Hepatocyte (in vitro differentiated cells): Measurements from ENCODE around the gene DGKD. TPM values are rescaled to one million over a fixed set of nuclear protein-coding genes. Genes with fewer than 3 reads are reported as not detected.

Experiments used
- DNase-seq: peaks from one replicate; pipeline ENCODE4 v3.0.0-alpha.2; 2016; ENCODE audit warnings: low spot score
- H2AFZ ChIP-seq: fragments of 200-600 bp; sonication (generic); 2 replicates; pipeline ENCODE4 v1.6.0; 2016; ENCODE audit warnings: antibody characterized with exemption, mild to moderate bottlenecking
- H3K27ac ChIP-seq: fragments of 200-600 bp; sonication (generic); 2 replicates; pipeline ENCODE4 v1.5.1; 2016; ENCODE audit warnings: mild to moderate bottlenecking
- H3K27me3 ChIP-seq: fragments of 200-600 bp; sonication (generic); 2 replicates; pipeline ENCODE4 v1.6.1; 2016
- H3K36me3 ChIP-seq: fragments of 200-600 bp; sonication (generic); replicated peaks from 2 replicates; pipeline ENCODE4 v1.5.1; 2016; ENCODE audit warnings: low read depth; ENCODE audit not compliant: insufficient read depth
- H3K4me1 ChIP-seq: fragments of 200-600 bp; sonication (generic); 2 replicates; pipeline ENCODE4 v1.5.1; 2016; ENCODE audit warnings: mild to moderate bottlenecking, moderate library complexity; ENCODE audit not compliant: insufficient read depth
- H3K4me2 ChIP-seq: fragments of 200-600 bp; sonication (generic); 2 replicates; pipeline ENCODE4 v1.6.0; 2016
- H3K4me3 ChIP-seq: fragments of 200-600 bp; sonication (generic); 2 replicates; pipeline ENCODE4 v1.5.1; 2016; ENCODE audit warnings: mild to moderate bottlenecking
- H3K79me2 ChIP-seq: fragments of 200-600 bp; sonication (generic); 2 replicates; pipeline ENCODE4 v1.6.0; 2017; ENCODE audit warnings: mild to moderate bottlenecking
- H3K9me2 ChIP-seq: fragments of 200-600 bp; sonication (generic); replicated peaks from 2 replicates; pipeline ENCODE4 v1.6.0; 2017; ENCODE audit warnings: mild to moderate bottlenecking; ENCODE audit not compliant: insufficient read depth
- H3K9me3 ChIP-seq: fragments of 200-600 bp; sonication (generic); 2 replicates; pipeline ENCODE4 v1.5.1; 2016; ENCODE audit warnings: low read depth, mild to moderate bottlenecking
- H4K20me1 ChIP-seq: fragments of 200-600 bp; sonication (generic); 2 replicates; pipeline ENCODE4 v1.6.0; 2016; ENCODE audit warnings: mild to moderate bottlenecking; ENCODE audit not compliant: insufficient read depth, poor library complexity, severe bottlenecking
- EZH2 ChIP-seq: fragments of 200-600 bp; sonication (generic); IDR thresholded peaks from 2 replicates; pipeline ENCODE4 v1.6.1; 2016; ENCODE audit warnings: antibody characterized with exemption, mild to moderate bottlenecking, borderline replicate concordance
- EZH2phosphoT487 ChIP-seq: fragments of 200-600 bp; sonication (generic); IDR thresholded peaks from one replicate; pipeline ENCODE4 v1.6.1; 2018; ENCODE audit warnings: antibody characterized with exemption, mild to moderate bottlenecking, low read depth, moderate library complexity; ENCODE audit not compliant: unreplicated experiment, severe bottlenecking
- WGBS: methylation state at CpG from one replicate; pipeline ENCODE4 v1.1.6; 2016; ENCODE audit warnings: low lambda C conversion rate; ENCODE audit errors: missing lambda C conversion rate; 5-methylcytosine and 5-hydroxymethylcytosine counted together
- polyA plus RNA-seq: library from polyadenylated mRNA; unstranded; fragments of >200 nt; fragmentation: Nextera tagmentation; extraction: Ambion mirVana; gene quantifications from 2 replicates; pipeline ENCODE4 v1.2.1, GENCODE V29; 2016
- total RNA-seq: library from RNA; depleted of rRNA; stranded (reverse); fragments of >200 nt; gene quantifications from 2 replicates; pipeline ENCODE4 v1.2.3, GENCODE V29; 2014
- TF ChIP-seq, protein P1 (sequence below): fragments of 200-600 bp; sonication (generic); IDR thresholded peaks from 2 replicates; pipeline ENCODE4 v1.5.1; 2016; ENCODE audit warnings: antibody characterized with exemption, mild to moderate bottlenecking; ENCODE audit not compliant: poor library complexity

Gene DGKD
- total and polyA plus RNA-seq, 2 experiments from 2014 or later = 14.2 to 14.3 TPM

DNA sequence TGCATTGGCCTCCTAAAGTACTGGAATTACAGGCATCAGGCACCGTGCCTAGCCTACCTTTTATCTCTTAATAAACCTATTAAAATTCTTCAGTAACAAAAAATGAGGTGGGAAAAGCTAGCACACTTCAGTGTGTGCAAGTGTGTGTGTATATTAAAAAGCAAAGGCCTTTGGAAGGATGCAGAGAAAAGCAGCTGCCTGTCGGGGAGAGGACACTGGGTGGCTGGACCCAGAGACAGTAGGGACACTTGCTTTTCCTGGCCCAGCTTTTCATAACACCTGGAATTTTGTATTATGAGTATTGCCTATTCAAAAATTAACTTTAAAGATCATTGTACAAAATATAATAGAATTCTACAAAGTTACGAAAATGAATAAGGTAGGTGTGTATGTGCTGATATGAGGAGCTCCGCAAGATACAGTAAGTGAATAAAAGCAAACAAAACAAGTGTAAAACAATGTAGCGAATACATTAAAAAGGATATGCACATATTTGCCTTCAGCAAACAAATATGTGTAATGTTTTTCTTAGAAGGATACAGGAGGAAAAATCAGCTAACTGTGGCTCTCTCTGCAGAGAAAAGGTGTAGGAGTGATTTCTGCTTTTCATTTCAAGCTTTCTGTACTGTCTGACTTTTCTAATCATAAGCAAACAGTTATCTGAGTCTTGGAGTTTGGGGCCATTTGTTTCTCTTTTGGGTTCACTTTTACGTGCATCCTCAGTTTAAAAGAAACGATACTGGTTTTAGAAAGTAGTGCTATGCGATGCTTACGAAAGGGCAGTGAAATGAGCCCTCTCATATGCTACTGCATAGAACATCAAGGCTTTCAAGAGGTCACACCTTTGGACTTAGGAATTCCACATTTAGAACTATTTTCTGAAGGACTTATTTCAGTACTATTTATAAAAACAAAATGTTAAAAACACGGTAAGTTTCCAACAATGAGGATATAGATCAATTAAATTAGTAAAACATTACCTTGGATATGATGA, 141.5 kb downstream of the DGKD start:
- 85% methylated on average over 10 of the region's 10 CpGs for whole genome bisulfite sequencing
- Histone ChIP-seq H3K27me3 (no peaks in the 10 kb centered on the region), H4K20me1 (no peaks in the 10 kb centered on the region), H3K27ac (no peak overlapping the region), H3K4me2 (no peak overlapping the region), H3K9me3 (no peaks in the 10 kb centered on the region), H3K36me3 (no peaks in the 10 kb centered on the region), H3K4me1 (no peaks in the 10 kb centered on the region), H3K9me2 (no peaks in the 10 kb centered on the region), H2AFZ (no peak overlapping the region), H3K79me2 (no peaks in the 10 kb centered on the region), H3K4me3 (no peak overlapping the region)
- TF ChIP-seq EZH2phosphoT487 = no peak
- TF ChIP-seq, protein P1, sequence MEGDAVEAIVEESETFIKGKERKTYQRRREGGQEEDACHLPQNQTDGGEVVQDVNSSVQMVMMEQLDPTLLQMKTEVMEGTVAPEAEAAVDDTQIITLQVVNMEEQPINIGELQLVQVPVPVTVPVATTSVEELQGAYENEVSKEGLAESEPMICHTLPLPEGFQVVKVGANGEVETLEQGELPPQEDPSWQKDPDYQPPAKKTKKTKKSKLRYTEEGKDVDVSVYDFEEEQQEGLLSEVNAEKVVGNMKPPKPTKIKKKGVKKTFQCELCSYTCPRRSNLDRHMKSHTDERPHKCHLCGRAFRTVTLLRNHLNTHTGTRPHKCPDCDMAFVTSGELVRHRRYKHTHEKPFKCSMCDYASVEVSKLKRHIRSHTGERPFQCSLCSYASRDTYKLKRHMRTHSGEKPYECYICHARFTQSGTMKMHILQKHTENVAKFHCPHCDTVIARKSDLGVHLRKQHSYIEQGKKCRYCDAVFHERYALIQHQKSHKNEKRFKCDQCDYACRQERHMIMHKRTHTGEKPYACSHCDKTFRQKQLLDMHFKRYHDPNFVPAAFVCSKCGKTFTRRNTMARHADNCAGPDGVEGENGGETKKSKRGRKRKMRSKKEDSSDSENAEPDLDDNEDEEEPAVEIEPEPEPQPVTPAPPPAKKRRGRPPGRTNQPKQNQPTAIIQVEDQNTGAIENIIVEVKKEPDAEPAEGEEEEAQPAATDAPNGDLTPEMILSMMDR = no peak
- TF ChIP-seq EZH2 = no peak
- no peak for DNase-seq

DNA sequence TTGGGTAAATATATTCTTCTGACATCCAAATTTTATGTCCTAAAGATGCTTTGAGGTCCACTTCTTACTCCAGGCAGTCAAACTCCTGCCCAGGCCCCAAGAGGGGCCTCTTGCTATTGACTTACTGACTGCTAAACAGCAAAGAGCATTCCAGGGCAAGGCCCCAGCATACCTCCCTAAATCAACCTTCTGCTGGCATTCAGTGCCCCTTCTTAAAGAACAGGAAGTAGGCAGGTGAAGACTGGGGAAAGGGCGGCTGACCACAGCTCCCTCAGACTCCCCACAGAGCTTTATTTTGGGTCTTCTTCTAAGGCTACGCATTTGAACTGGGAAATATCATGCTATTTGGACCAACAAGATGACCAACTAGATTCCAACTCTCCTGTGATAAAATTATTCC, 143.4 kb downstream of the DGKD start:
- WGBS = 100% methylated on average over 2 of the region's 2 CpGs
- Histone ChIP-seq H2AFZ (no peak overlapping the region), H3K4me2 (no peak overlapping the region), H3K4me3 (no peak overlapping the region), H3K79me2 (no peaks in the 10 kb centered on the region), H3K4me1 (no peaks in the 10 kb centered on the region), H3K27me3 (no peaks in the 10 kb centered on the region), H4K20me1 (no peaks in the 10 kb centered on the region), H3K27ac (no peak overlapping the region), H3K36me3 (no peaks in the 10 kb centered on the region), H3K9me2 (no peaks in the 10 kb centered on the region), H3K9me3 (no peaks in the 10 kb centered on the region)
- no peak for DNase-seq
- no peak for TF ChIP-seq EZH2phosphoT487
- TF ChIP-seq, protein P1 = no peak
- TF ChIP-seq EZH2 = no peak

DNA sequence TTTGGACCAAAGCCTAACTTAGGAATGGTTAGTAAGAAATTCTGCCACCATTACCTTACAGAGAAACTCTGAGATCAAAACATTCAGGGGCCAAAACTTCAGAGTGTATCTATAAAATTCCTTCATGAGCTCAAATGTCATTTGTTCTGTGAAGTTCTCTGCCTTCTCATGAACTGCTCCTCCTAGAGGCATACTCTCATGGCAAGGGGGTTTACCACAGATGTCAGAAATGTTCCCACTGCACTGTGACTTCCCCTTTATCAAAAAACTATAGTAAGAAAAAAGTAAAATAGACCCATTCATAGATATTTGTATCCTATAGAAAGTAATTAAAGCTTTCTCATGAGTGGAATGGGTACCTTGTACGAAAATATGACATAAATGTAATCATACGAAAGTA, 143.8 kb downstream of the DGKD start:
- Histone ChIP-seq H3K27me3 (no peaks in the 10 kb centered on the region), H3K9me3 (peaks cover 4% of the 10 kb centered on the region), H3K4me1 (no peaks in the 10 kb centered on the region), H2AFZ (no peak overlapping the region), H3K9me2 (no peaks in the 10 kb centered on the region), H3K27ac (no peak overlapping the region), H4K20me1 (no peaks in the 10 kb centered on the region), H3K36me3 (no peaks in the 10 kb centered on the region), H3K4me3 (no peak overlapping the region), H3K4me2 (no peak overlapping the region), H3K79me2 (no peaks in the 10 kb centered on the region)
- TF ChIP-seq, protein P1 = no peak
- TF ChIP-seq EZH2phosphoT487 = no peak
- no peak for DNase-seq
- 94% methylated on average over 2 of the region's 2 CpGs for WGBS
